Parathyroid adenoma (tissue), 2 donors: Measurements from ENCODE around the gene PPP6R2.
"Not testable (repeated sequence)": the region's sequence is repeated elsewhere in the genome, so short reads cannot be mapped to it uniquely, and the experiment has no call there.

Experiments used
- H2AFZ ChIP-seq: fragments of 300-600 bp; sonication (generic); one replicate; pipeline ENCODE4 v1.7.0; 2017; ENCODE audit warnings: antibody characterized with exemption, mild to moderate bottlenecking
- H3K27ac ChIP-seq: fragments of 300-600 bp; sonication (generic); one replicate; pipeline ENCODE4 v1.7.0; 2017
- H3K27me3 ChIP-seq: fragments of 300-600 bp; sonication (generic); one replicate; pipeline ENCODE4 v1.7.0; 2017; ENCODE audit warnings: low read length; ENCODE audit not compliant: control insufficient read depth, insufficient read depth
- H3K36me3 ChIP-seq: fragments of 300-600 bp; sonication (generic); one replicate; pipeline ENCODE4 v1.7.0; 2017; ENCODE audit warnings: low read length; ENCODE audit not compliant: control insufficient read depth, insufficient read depth
- H3K4me1 ChIP-seq: fragments of 300-600 bp; sonication (generic); one replicate; pipeline ENCODE4 v1.7.0; 2017; ENCODE audit warnings: control low read depth
- H3K4me2 ChIP-seq: fragments of 300-600 bp; sonication (generic); one replicate; pipeline ENCODE4 v1.7.0; 2017; ENCODE audit warnings: low read length
- H3K4me3 ChIP-seq: fragments of 300-600 bp; sonication (generic); one replicate; pipeline ENCODE4 v1.7.0; 2017; ENCODE audit warnings: low read depth, low read length
- H3K79me2 ChIP-seq: fragments of 300-600 bp; sonication (generic); one replicate; pipeline ENCODE4 v1.7.0; 2017; ENCODE audit warnings: control low read depth
- H3K9ac ChIP-seq: fragments of 300-600 bp; sonication (generic); one replicate; pipeline ENCODE4 v1.7.0; 2017; ENCODE audit warnings: mild to moderate bottlenecking
- H3K9me3 ChIP-seq: fragments of 300-600 bp; sonication (generic); one replicate; pipeline ENCODE4 v1.7.0; 2017; ENCODE audit warnings: low read length; ENCODE audit not compliant: control insufficient read depth
- CTCF ChIP-seq: fragments of 300-600 bp; sonication (generic); IDR thresholded peaks from one replicate; pipeline ENCODE4 v1.7.0; 2017; ENCODE audit warnings: antibody characterized with exemption, mild to moderate bottlenecking
- donor health status: primary hyperparathyroidism.

The PPP6R2 gene

GRCh38 chr22:50376085-50376651, 33.0 kb downstream of the PPP6R2 start:
- H3K4me2 ChIP-seq = no peak overlapping the region
- TF ChIP-seq CTCF = no peak
- no peak overlapping the region for H3K27ac ChIP-seq
- H3K9ac ChIP-seq = no peak overlapping the region
- H3K79me2 ChIP-seq = peaks cover 9% of the 10 kb centered on the region
- H3K9me3 ChIP-seq = no peaks in the 10 kb centered on the region
- H3K4me1 ChIP-seq = no peaks in the 10 kb centered on the region
- H3K27me3 ChIP-seq = no peaks in the 10 kb centered on the region
- H3K4me3 ChIP-seq = no peak overlapping the region
- H3K36me3 ChIP-seq = no peaks in the 10 kb centered on the region
- no peak overlapping the region for H2AFZ ChIP-seq

- not testable (repeated sequence) for H3K4me3 ChIP-seq, H3K27ac ChIP-seq, H3K27me3 ChIP-seq
Observed at GRCh38 chr22:50381021-50381555, 38.0 kb downstream of the PPP6R2 start.

GRCh38 chr22:50396751-50397370, 53.7 kb downstream of the PPP6R2 start:
- Histone ChIP-seq H3K27me3 (no peaks in the 10 kb centered on the region), H3K27ac (no peak overlapping the region), H3K36me3 (no peaks in the 10 kb centered on the region), H3K4me3 (no peak overlapping the region), H3K4me1 (no peaks in the 10 kb centered on the region), H3K9me3 (no peaks in the 10 kb centered on the region), H2AFZ (no peak overlapping the region), H3K4me2 (no peak overlapping the region), H3K79me2 (peaks cover 5% of the 10 kb centered on the region), H3K9ac (no peak overlapping the region)
- TF ChIP-seq CTCF = no peak

More at GRCh38 chr22:50381021-50381555, 38.0 kb downstream of the PPP6R2 start:
- not testable (repeated sequence) for H3K79me2 ChIP-seq, H3K4me1 ChIP-seq, H3K4me2 ChIP-seq, H2AFZ ChIP-seq, H3K9me3 ChIP-seq, H3K36me3 ChIP-seq, H3K9ac ChIP-seq

- not testable (repeated sequence) for H2AFZ ChIP-seq, H3K36me3 ChIP-seq, H3K27me3 ChIP-seq, H3K4me3 ChIP-seq, H3K4me2 ChIP-seq, H3K79me2 ChIP-seq, H3K4me1 ChIP-seq, H3K27ac ChIP-seq, H3K9me3 ChIP-seq, H3K9ac ChIP-seq
Observed at GRCh38 chr22:50397371-50398060, 54.4 kb downstream of the PPP6R2 start.

- Histone ChIP-seq H3K27me3 (no peaks in the 10 kb centered on the region), H3K4me2 (no peak overlapping the region), H3K4me3 (no peak overlapping the region), H3K4me1 (no peaks in the 10 kb centered on the region), H3K9ac (no peak overlapping the region), H2AFZ (no peak overlapping the region), H3K9me3 (no peaks in the 10 kb centered on the region), H3K27ac (no peak overlapping the region), H3K79me2 (no peaks in the 10 kb centered on the region), H3K36me3 (no peaks in the 10 kb centered on the region)
- TF ChIP-seq CTCF = no peak
Observed at GRCh38 chr22:50398831-50399648, 55.9 kb downstream of the PPP6R2 start.
